ENCODE results near the gene OPA3. TPM values are rescaled to one million over a fixed set of nuclear protein-coding genes. Genes with fewer than 3 reads are reported as not detected.

The OPA3 gene
- total RNA-seq, 2 experiments from 2014 or later, result 10.8 to 11.0 TPM

DNA sequence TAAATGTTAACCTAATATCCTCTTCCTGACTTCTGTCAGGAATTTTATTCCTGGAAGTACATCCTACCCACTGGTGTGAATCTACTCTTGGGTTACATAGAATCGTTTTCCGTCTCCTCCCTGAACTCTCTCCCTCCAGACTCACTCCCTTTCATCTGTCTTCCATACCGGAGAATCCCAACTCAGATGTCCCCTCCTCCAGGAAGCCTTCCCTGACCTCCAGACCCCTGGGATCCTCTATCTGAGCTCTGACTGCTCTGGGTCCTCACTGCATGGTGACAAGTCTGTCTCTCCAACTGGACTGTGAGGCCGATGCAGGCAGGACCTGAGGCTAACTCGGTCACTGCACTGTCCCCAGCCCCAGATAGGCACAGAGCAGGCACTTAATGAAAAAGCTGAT, 24.6 kb downstream of the OPA3 start:
- Mint-ChIP-seq H3K4me1 (ENCODE audit: low read depth) (peaks cover 19% of the 10 kb centered on the region), H3K9me3 (no peaks in the 10 kb centered on the region), H3K4me3 (no peak overlapping the region), H3K36me3 (no peaks in the 10 kb centered on the region), H3K27me3 (no peaks in the 10 kb centered on the region), H3K27ac (no peak overlapping the region)
- no peak for DNase-seq
- POLR2A ChIA-PET, result no interaction called here
- CTCF ChIA-PET, result no interaction called here
- intact Hi-C loops (cut with micrococcal nuclease), result no loop called here

DNA sequence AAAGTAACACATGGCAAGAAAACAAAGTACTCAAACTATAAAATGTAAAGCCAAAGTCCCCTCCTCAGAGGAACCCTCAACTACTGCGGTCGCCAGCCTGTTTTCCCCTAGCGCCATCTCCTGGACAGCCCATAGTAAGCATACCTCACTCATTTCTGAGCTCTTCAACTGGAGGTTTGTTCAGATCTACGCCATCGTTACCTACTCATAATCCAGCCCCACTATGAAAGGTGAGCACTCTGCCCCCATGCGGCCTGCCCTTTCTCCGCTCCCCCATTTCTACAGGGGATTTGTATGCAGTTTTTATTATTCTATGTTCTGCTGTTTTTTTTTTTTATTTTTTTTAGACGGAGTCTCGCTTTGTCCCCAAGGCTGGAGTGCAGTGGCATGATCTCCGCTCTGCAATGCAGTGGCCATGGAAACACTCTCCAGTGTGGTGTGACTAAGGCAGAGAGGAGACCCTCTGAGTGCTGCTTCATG, 26.2 kb downstream of the OPA3 start:
- ChIA-PET POLR2A (no interaction called here), CTCF (interaction anchor here (0.8 to 2.1 kb wide), 32 partner anchors 9 to 172 kb away, joined by 3 to 22 read pairs (median 4); partner anchors contain the start of genes FBXO46, OPA3 and QPCTL)
- peaks cover 17% of the 10 kb centered on the region for H3K4me1 Mint-ChIP-seq (ENCODE audit: low read depth)

GRCh38 chr19:45556835-45557234, 27.8 kb downstream of the OPA3 start:
- intact Hi-C loops (cut with micrococcal nuclease), result no loop called here
- no peaks in the 10 kb centered on the region for H3K9me3 Mint-ChIP-seq
- H3K4me3 Mint-ChIP-seq, result no peak overlapping the region
- H3K27me3 Mint-ChIP-seq, result no peaks in the 10 kb centered on the region
- POLR2A ChIA-PET, result no interaction called here
- H3K4me1 Mint-ChIP-seq (ENCODE audit: low read depth), result peaks cover 8% of the 10 kb centered on the region
- no peak overlapping the region for H3K27ac Mint-ChIP-seq
- H3K36me3 Mint-ChIP-seq, result peaks cover 2% of the 10 kb centered on the region
- CTCF ChIA-PET, result interaction anchor here (1.9 to 2.1 kb wide), 2 partner anchors 28 to 85 kb away, joined by 14 to 22 read pairs; partner anchors contain the start of gene OPA3
- DNase-seq, result no peak

More for the DNA sequence above, 26.2 kb downstream of the OPA3 start:
- intact Hi-C loops (cut with micrococcal nuclease), result loop anchor here (1.0 kb wide), 2 partner anchors 35 to 52 kb away; no protein-coding TSS in a partner anchor
- Mint-ChIP-seq H3K4me3 (no peak overlapping the region), H3K27ac (no peak overlapping the region), H3K27me3 (no peaks in the 10 kb centered on the region), H3K9me3 (no peaks in the 10 kb centered on the region), H3K36me3 (no peaks in the 10 kb centered on the region)
- peak; percentile 81 for DNase-seq

DNA sequence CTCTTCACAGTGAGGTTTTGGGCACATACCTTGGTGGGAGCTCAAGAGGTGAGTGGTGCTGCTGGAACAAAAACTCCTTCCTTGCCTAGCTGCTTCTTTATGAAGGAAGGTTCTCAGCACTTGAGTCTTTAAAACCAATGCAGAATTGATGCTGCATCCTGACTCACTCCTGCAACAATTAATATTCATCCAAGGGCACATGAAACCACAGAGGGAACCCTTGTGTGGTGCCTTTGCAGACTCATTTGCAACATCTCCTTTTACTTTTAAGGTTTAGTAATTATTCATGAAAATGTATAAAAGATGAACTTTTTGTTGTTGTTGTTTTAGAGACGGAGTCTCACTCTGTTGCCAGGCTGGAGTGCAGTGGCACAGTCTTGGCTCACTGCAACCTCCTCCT, 30.1 kb downstream of the OPA3 start:
- H3K9me3 Mint-ChIP-seq, result no peaks in the 10 kb centered on the region
- peaks cover 2% of the 10 kb centered on the region for H3K36me3 Mint-ChIP-seq
- no peak for DNase-seq
- H3K27me3 Mint-ChIP-seq, result no peaks in the 10 kb centered on the region
- intact Hi-C loops (cut with micrococcal nuclease), result no loop called here
- no peak overlapping the region for H3K4me3 Mint-ChIP-seq
- H3K4me1 Mint-ChIP-seq (ENCODE audit: low read depth), result peaks cover 7% of the 10 kb centered on the region
- CTCF ChIA-PET, result interaction anchor here (1.0 kb wide), 1 partner anchor 11 kb away, joined by 3 read pairs; no protein-coding TSS in a partner anchor
- H3K27ac Mint-ChIP-seq, result no peak overlapping the region
- POLR2A ChIA-PET, result no interaction called here

DNA sequence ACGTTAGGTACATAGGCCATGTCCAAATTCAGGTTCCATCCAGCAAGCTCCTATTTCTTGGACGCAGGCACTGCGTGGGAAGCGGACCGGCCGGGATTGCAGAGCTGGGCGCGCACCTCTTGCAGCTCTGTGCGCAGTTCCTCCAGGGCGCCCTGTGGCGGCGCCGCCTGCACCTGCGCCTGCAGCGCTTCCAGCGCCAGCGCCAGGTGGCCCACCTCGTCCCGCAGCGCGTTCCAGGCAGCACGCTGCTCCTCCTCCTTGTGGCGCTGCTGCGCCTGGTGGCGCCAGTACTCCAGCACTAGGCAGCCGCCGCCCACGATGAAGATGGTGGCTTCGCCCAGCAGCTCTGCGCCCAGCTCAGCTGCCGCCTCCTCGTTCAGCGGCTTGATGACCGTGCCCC, 31.1 kb downstream of the OPA3 start:
- Mint-ChIP-seq H3K4me3 (no peak overlapping the region), H3K36me3 (peaks cover 2% of the 10 kb centered on the region), H3K27ac (no peak overlapping the region), H3K9me3 (no peaks in the 10 kb centered on the region), H3K4me1 (ENCODE audit: low read depth) (peaks cover 3% of the 10 kb centered on the region), H3K27me3 (no peaks in the 10 kb centered on the region)
- ChIA-PET CTCF (interaction anchor here (1.0 kb wide), 1 partner anchor 11 kb away, joined by 3 read pairs; no protein-coding TSS in a partner anchor), POLR2A (no interaction called here)
- DNase-seq, result no peak
- intact Hi-C loops (cut with micrococcal nuclease), result no loop called here

- peaks cover 7% of the 10 kb centered on the region for H3K4me1 Mint-ChIP-seq (ENCODE audit: low read depth)
- ChIA-PET POLR2A (no interaction called here), CTCF (interaction anchor here (0.5 to 1.2 kb wide), 2 partner anchors 22 to 733 kb away, joined by 3 read pairs; no protein-coding TSS in a partner anchor)
- H3K9me3 Mint-ChIP-seq, result no peaks in the 10 kb centered on the region
- no peak overlapping the region for H3K27ac Mint-ChIP-seq
- no peak for DNase-seq
- no peaks in the 10 kb centered on the region for H3K27me3 Mint-ChIP-seq
- peaks cover 2% of the 10 kb centered on the region for H3K36me3 Mint-ChIP-seq
- intact Hi-C loops (cut with micrococcal nuclease), result no loop called here
- H3K4me3 Mint-ChIP-seq, result no peak overlapping the region
These were observed 36.5 kb downstream of the OPA3 start for GRCh38 chr19:45547965-45548609.

- Mint-ChIP-seq H3K9me3 (no peaks in the 10 kb centered on the region), H3K27me3 (no peaks in the 10 kb centered on the region), H3K27ac (no peak overlapping the region), H3K36me3 (no peaks in the 10 kb centered on the region), H3K4me3 (no peak overlapping the region), H3K4me1 (ENCODE audit: low read depth) (peaks cover 7% of the 10 kb centered on the region)
- POLR2A ChIA-PET, result no interaction called here
- CTCF ChIA-PET, result interaction anchor here (0.5 to 1.3 kb wide), 2 partner anchors 11 to 23 kb away, joined by 3 to 4 read pairs; no protein-coding TSS in a partner anchor
- DNase-seq, result no peak
- intact Hi-C loops (cut with micrococcal nuclease), result no loop called here
These were observed 37.3 kb downstream of the OPA3 start for GRCh38 chr19:45547211-45547770.

- ChIA-PET POLR2A (no interaction called here), CTCF (interaction anchor here (1.0 kb wide), 1 partner anchor 11 kb away, joined by 3 read pairs; no protein-coding TSS in a partner anchor)
- DNase-seq, result no peak
- H3K4me3 Mint-ChIP-seq, result no peak overlapping the region
- H3K9me3 Mint-ChIP-seq, result peaks cover 7% of the 10 kb centered on the region
- intact Hi-C loops (cut with micrococcal nuclease), result no loop called here
- H3K36me3 Mint-ChIP-seq, result no peaks in the 10 kb centered on the region
- H3K27me3 Mint-ChIP-seq, result no peaks in the 10 kb centered on the region
- no peak overlapping the region for H3K27ac Mint-ChIP-seq
- peaks cover 7% of the 10 kb centered on the region for H3K4me1 Mint-ChIP-seq (ENCODE audit: low read depth)
These were observed 42.4 kb downstream of the OPA3 start for GRCh38 chr19:45542234-45542668.

DNA sequence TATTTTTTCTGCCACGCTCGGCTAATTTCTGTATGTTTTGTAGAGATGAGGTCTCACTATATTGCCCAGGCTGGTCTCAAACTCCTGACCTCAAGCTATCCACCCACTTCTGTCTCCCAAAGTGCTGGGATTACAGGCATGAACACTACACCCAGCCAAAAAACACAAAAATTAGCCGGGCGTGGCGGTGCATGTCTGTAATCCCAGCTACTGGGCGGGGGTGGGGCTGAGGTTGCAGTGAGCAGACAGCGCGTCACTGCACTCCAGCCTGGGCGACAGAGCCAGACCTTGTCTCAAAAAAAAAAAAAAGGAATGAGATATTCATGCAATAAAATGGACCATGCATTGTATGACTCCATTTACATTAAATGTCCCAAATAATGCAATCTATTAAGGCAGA, 45.1 kb downstream of the OPA3 start:
- Mint-ChIP-seq H3K36me3 (no peaks in the 10 kb centered on the region), H3K9me3 (peaks cover 7% of the 10 kb centered on the region), H3K27me3 (no peaks in the 10 kb centered on the region), H3K4me1 (ENCODE audit: low read depth) (peaks cover 7% of the 10 kb centered on the region), H3K4me3 (no peak overlapping the region), H3K27ac (no peak overlapping the region)
- CTCF ChIA-PET, result no interaction called here
- POLR2A ChIA-PET, result no interaction called here
- intact Hi-C loops (cut with micrococcal nuclease), result no loop called here
- no peak for DNase-seq

GRCh38 chr19:45531349-45531748, 53.3 kb downstream of the OPA3 start:
- Mint-ChIP-seq H3K4me3 (no peak overlapping the region), H3K4me1 (ENCODE audit: low read depth) (peaks cover 16% of the 10 kb centered on the region), H3K27me3 (peaks cover 1% of the 10 kb centered on the region), H3K36me3 (peaks cover 13% of the 10 kb centered on the region), H3K27ac (no peak overlapping the region), H3K9me3 (peaks cover 9% of the 10 kb centered on the region)
- CTCF ChIA-PET, result interaction anchor here (0.6 kb wide), 1 partner anchor 46 kb away, joined by 4 read pairs; no protein-coding TSS in a partner anchor
- intact Hi-C loops (cut with micrococcal nuclease), result no loop called here
- DNase-seq, result no peak
- POLR2A ChIA-PET, result no interaction called here

GRCh38 chr19:45529420-45529785, 55.2 kb downstream of the OPA3 start:
- CTCF ChIA-PET, result no interaction called here
- intact Hi-C loops (cut with micrococcal nuclease), result no loop called here
- Mint-ChIP-seq H3K9me3 (peaks cover 9% of the 10 kb centered on the region), H3K4me3 (no peak overlapping the region), H3K27me3 (peaks cover 1% of the 10 kb centered on the region), H3K27ac (no peak overlapping the region), H3K36me3 (peaks cover 25% of the 10 kb centered on the region), H3K4me1 (ENCODE audit: low read depth) (peaks cover 16% of the 10 kb centered on the region)
- POLR2A ChIA-PET, result interaction anchor here (1.4 kb wide), 1 partner anchor 148 kb away, joined by 4 read pairs; no protein-coding TSS in a partner anchor
- no peak for DNase-seq

DNA sequence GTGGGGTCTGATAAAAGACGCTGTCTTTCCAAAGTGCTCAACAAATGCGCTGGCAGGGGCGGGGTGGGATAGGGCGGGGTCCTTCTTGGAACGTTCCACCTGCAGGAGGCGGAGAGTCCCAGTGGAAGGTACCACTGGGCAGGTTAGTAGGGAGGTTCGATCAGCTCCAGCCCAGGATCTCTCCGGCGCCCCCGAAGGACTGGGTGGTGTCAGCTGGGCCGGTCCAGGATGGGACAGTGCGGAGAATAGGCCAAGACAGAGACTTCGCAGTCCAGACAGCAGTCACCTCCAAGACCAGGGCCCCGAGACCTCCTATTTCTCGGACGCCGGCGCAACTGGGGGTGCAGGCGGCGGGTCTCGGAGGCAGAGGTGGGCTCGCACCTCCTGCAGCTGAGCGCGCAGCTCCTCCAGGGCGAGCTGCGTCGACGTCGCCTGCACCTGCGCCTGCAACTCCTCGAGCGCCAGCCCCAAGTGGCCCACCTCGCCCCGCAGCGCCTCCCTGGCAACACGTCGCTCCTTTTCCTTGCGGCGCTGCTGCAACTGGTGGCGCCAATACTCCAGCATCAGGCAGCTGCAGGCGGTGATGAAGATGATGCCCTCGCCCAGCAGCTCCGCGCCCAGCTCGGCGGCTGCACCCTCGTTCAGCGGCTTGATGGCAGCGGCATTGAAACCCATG, 55.7 kb downstream of the OPA3 start:
- Mint-ChIP-seq H3K27me3 (peaks cover 1% of the 10 kb centered on the region), H3K4me3 (no peak overlapping the region), H3K36me3 (peaks cover 27% of the 10 kb centered on the region), H3K9me3 (peaks cover 9% of the 10 kb centered on the region), H3K27ac (no peak overlapping the region), H3K4me1 (ENCODE audit: low read depth) (peaks cover 16% of the 10 kb centered on the region)
- intact Hi-C loops (cut with micrococcal nuclease), result no loop called here
- POLR2A ChIA-PET, result interaction anchor here (1.4 kb wide), 1 partner anchor 149 kb away, joined by 4 read pairs; no protein-coding TSS in a partner anchor
- DNase-seq, result no peak
- CTCF ChIA-PET, result no interaction called here

Measured in activated CD4-positive, alpha-beta memory T cell treated with anti-CD3 and anti-CD28 coated beads for 36 hours (primary cell).